Mesenchymal stem cell (in vitro differentiated cells and primary cell): Measurements from ENCODE around the gene GSK3B.

ENCODE experiments used
- DNase-seq: peaks from one replicate; pipeline ENCODE4 v3.0.0-alpha.2; 2013
- H2AFZ ChIP-seq: one replicate; pipeline ENCODE4 v1.6.1; 2013; ENCODE audit warnings: low read depth, mild to moderate bottlenecking, control low read depth, inconsistent platforms, low read length, moderate library complexity
- H2AK5ac ChIP-seq: 2 replicates; pipeline ENCODE4 v1.6.1; 2013; ENCODE audit warnings: low read length, moderate library complexity, mild to moderate bottlenecking, inconsistent platforms; ENCODE audit not compliant: severe bottlenecking
- H2BK120ac ChIP-seq: one replicate; pipeline ENCODE4 v1.6.1; 2013; ENCODE audit warnings: low read depth, mild to moderate bottlenecking, inconsistent platforms, low read length, moderate library complexity
- H2BK12ac ChIP-seq, 2 experiments: one replicate each; pipeline ENCODE4 v1.6.1; 2013; ENCODE audit warnings: inconsistent platforms in 2 of 2, low read length in 2 of 2, mild to moderate bottlenecking in 2 of 2, moderate library complexity in 2 of 2, control low read depth in 1 of 2
- H2BK15ac ChIP-seq: one replicate; pipeline ENCODE4 v1.6.1; 2013; ENCODE audit warnings: mild to moderate bottlenecking, low read depth, inconsistent platforms; ENCODE audit not compliant: poor library complexity, severe bottlenecking
- H2BK5ac ChIP-seq: 2 replicates; pipeline ENCODE4 v1.6.1; 2013; ENCODE audit warnings: low read depth, mild to moderate bottlenecking, low read length, control low read depth, inconsistent platforms; ENCODE audit not compliant: poor library complexity, severe bottlenecking
- H3K14ac ChIP-seq, 2 experiments: one replicate each; pipeline ENCODE4 v1.6.1; 2013; ENCODE audit warnings: inconsistent platforms in 2 of 2, low read length in 2 of 2, control low read depth in 1 of 2, mild to moderate bottlenecking in 1 of 2, moderate library complexity in 1 of 2
- H3K18ac ChIP-seq, 2 experiments: one replicate each; pipeline ENCODE4 v1.6.1; 2013; ENCODE audit warnings: inconsistent platforms in 2 of 2, low read length in 2 of 2, control low read depth in 1 of 2, low read depth in 1 of 2, mild to moderate bottlenecking in 1 of 2
- H3K23ac ChIP-seq, 2 experiments: one replicate each; pipeline ENCODE4 v1.6.1; 2013; ENCODE audit warnings: inconsistent platforms in 2 of 2, low read length in 2 of 2, mild to moderate bottlenecking in 2 of 2, moderate library complexity in 2 of 2, control low read depth in 1 of 2
- H3K27ac ChIP-seq: 2 replicates; pipeline ENCODE4 v1.5.1; 2013; ENCODE audit warnings: mild to moderate bottlenecking, moderate library complexity, low read length, control low read depth, inconsistent platforms; ENCODE audit not compliant: poor library complexity, severe bottlenecking
- H3K27me3 ChIP-seq, 2 experiments: 2 replicates each; pipeline versions ENCODE4 v1.6.1 to v1.7.0; 2013; ENCODE audit warnings: low read length in 2 of 2, mild to moderate bottlenecking in 2 of 2, moderate library complexity in 2 of 2, control low read depth in 1 of 2, inconsistent platforms in 1 of 2; ENCODE audit not compliant: control insufficient read depth in 1 of 2, insufficient read depth in 1 of 2
- H3K36me3 ChIP-seq, 2 experiments: 2 replicates each; pipeline versions ENCODE4 v1.6.1 to v1.7.0; 2013; ENCODE audit warnings: low read length in 2 of 2, control low read depth in 1 of 2, inconsistent platforms in 1 of 2, low read depth in 1 of 2, mild to moderate bottlenecking in 1 of 2; ENCODE audit not compliant: insufficient read depth in 2 of 2, control insufficient read depth in 1 of 2
- H3K4ac ChIP-seq, 2 experiments: one replicate each; pipeline ENCODE4 v1.6.1; 2013; ENCODE audit warnings: inconsistent platforms in 2 of 2, low read length in 2 of 2, mild to moderate bottlenecking in 2 of 2, moderate library complexity in 2 of 2, control low read depth in 1 of 2, low read depth in 1 of 2
- H3K4me1 ChIP-seq: 2 replicates; pipeline ENCODE4 v1.6.1; 2013; ENCODE audit warnings: low read depth, low read length, control low read depth; ENCODE audit not compliant: control insufficient read depth, insufficient read depth
- H3K4me2 ChIP-seq: 2 replicates; pipeline ENCODE4 v1.6.1; 2013; ENCODE audit warnings: low read length, mild to moderate bottlenecking, inconsistent platforms; ENCODE audit not compliant: poor library complexity, severe bottlenecking
- H3K4me3 ChIP-seq, 2 experiments: 2 replicates each; pipeline versions ENCODE4 v1.5.1 to v1.7.0; 2013; ENCODE audit warnings: low read length in 2 of 2, mild to moderate bottlenecking in 2 of 2, control low read depth in 1 of 2, low read depth in 1 of 2; ENCODE audit not compliant: insufficient read depth in 1 of 2
- H3K79me1 ChIP-seq: replicated peaks from 2 replicates; pipeline ENCODE4 v1.6.1; 2013; ENCODE audit warnings: mild to moderate bottlenecking, control low read depth, low read length, inconsistent platforms; ENCODE audit not compliant: poor library complexity, severe bottlenecking
- H3K9ac ChIP-seq: 2 replicates; pipeline ENCODE4 v1.7.0; 2013; ENCODE audit warnings: mild to moderate bottlenecking, low read length, moderate library complexity
- H3K9me3 ChIP-seq: 2 replicates; pipeline ENCODE4 v1.7.0; 2013; ENCODE audit warnings: mild to moderate bottlenecking, low read length; ENCODE audit not compliant: control insufficient read depth
- H4K8ac ChIP-seq: one replicate; pipeline ENCODE4 v1.6.1; 2013; ENCODE audit warnings: inconsistent platforms, mild to moderate bottlenecking, low read length, moderate library complexity
- H4K91ac ChIP-seq: one replicate; pipeline ENCODE4 v1.6.1; 2013; ENCODE audit warnings: mild to moderate bottlenecking, low read length, inconsistent platforms
- WGBS: methylation state at CpG from one replicate; pipeline ENCODE4 v1.1.7; 2013; ENCODE audit warnings: mixed read lengths; 5-methylcytosine and 5-hydroxymethylcytosine counted together

GSK3B gene

DNA sequence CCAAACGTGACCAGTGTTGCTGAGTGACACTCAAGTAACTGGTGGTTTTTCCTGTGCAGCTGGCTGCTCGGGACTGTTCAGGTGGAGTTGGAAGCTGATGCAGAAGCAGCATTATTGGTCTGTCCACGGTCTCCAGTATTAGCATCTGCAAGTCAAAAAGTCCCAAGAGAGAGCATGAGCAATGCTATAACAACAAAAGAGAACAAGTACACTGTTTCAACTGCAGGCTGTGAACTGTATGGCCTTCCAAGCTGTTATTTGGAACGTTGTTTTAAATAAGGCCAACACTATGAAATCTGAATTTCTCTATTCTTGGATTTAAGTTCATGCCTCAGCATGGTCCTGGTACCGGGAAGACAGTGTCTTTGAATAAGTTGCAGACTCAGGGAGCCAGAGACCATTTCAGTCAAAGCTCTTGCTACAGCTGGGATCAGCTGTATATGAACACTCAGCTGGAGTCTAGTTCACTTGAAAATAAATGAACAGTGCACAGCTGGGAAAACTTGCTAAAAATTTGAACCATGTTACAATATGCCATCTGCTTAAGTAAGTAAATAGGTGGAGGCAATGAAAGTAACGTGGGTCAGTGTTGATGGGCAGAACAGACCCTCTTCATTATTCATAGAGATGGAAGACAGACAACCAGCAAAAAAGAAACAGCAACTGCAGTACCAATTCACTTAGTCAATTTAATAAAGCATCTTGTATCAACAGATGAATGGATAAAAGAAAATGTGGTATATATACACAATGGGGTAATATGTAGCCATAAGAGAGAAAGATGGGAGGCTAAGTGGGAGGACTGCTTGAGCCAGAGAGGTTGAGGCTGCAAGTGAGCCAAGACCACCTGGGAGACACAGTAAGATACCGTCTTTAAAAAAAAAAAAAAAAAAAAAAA, 267.3 kb downstream of the GSK3B start:
- no peak overlapping the region for H3K4me2 ChIP-seq
- H3K18ac ChIP-seq = no peak overlapping the region
- peaks cover 19% of the 10 kb centered on the region for H3K79me1 ChIP-seq
- peaks cover 9 to 38% of the 10 kb centered on the region in 2 experiments for H3K36me3 ChIP-seq
- no peaks in the 10 kb centered on the region for H3K27me3 ChIP-seq
- no peak overlapping the region for H2BK12ac ChIP-seq
- no peak overlapping the region for H2BK5ac ChIP-seq
- H2BK15ac ChIP-seq = no peak overlapping the region
- DNase-seq = no peak
- no peaks in the 10 kb centered on the region for H3K4me1 ChIP-seq
- no peak overlapping the region for H2AFZ ChIP-seq
- H2BK120ac ChIP-seq = no peak overlapping the region
- WGBS = 93% methylated on average over 6 of the region's 7 CpGs
- no peak overlapping the region for H3K9ac ChIP-seq
- H3K4me3 ChIP-seq = no peak overlapping the region
- H3K9me3 ChIP-seq = no peaks in the 10 kb centered on the region
- H3K4ac ChIP-seq = no peak overlapping the region
- no peak overlapping the region for H3K27ac ChIP-seq
- no peak overlapping the region for H3K23ac ChIP-seq
- no peak overlapping the region for H4K8ac ChIP-seq
- H4K91ac ChIP-seq = no peak overlapping the region
- no peak overlapping the region for H3K14ac ChIP-seq
- H2AK5ac ChIP-seq = no peak overlapping the region

DNA sequence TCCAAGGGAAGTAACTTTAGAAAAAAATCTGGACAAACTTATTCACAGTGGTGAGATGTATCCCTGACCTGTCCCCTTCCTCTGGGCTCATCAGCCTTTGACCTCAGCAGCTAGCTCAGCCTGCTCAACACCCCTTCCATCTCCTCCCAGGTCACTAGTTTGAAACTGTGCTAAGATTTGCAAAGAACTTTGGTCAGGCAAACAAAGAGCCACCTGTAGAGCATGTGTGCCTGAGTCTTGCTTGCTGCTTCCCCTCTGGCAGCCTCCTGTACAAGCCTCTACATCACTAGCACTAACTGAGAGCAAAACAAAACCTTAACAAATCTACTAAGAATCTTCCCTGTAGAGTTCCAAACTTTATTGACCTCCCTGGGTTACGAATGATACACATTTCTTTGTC, 268.4 kb downstream of the GSK3B start:
- WGBS = 95% methylated on average over 1 of the region's 1 CpG
- no peak overlapping the region for H2BK5ac ChIP-seq

DNA sequence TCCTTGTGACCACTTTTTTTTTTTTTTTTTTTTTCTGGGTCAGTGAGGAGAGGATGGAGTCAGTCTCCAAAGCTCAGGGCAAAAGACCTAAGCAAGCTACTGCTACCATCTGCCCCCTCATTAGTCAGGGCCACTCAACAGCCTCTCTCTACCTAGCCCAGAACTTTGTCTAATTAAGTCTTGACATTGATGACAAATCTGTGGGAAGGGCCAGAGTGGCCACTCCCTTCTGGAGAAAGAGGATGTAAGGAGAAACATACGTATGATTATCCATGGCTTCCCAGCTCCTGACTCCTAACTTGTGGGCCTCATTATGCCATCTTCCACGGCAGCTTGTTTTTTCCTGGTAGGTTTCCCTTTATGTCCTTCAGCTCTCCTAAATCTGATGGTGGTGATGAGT, 274.4 kb downstream of the GSK3B start:
- peaks cover 7 to 15% of the 10 kb centered on the region in 2 experiments for H3K27me3 ChIP-seq
- 67% methylated on average over 1 of the region's 2 CpGs for WGBS
- DNase-seq = peak; percentile 12

More for the DNA sequence above, 268.4 kb downstream of the GSK3B start:
- Histone ChIP-seq H2AK5ac (no peak overlapping the region), H2BK12ac (no peak overlapping the region), H3K27me3 (no peaks in the 10 kb centered on the region), H2AFZ (no peak overlapping the region), H3K4ac (no peak overlapping the region), H2BK120ac (no peak overlapping the region), H3K4me3 (no peak overlapping the region), H3K23ac (no peak overlapping the region), H3K4me1 (no peaks in the 10 kb centered on the region), H3K14ac (no peak overlapping the region), H2BK15ac (no peak overlapping the region), H4K8ac (no peak overlapping the region), H3K9ac (no peak overlapping the region), H3K79me1 (peaks cover 19% of the 10 kb centered on the region), H3K4me2 (no peak overlapping the region), H4K91ac (no peak overlapping the region), H3K36me3 (peaks cover 9 to 35% of the 10 kb centered on the region in 2 experiments), H3K18ac (no peak overlapping the region), H3K9me3 (no peaks in the 10 kb centered on the region), H3K27ac (no peak overlapping the region)
- no peak for DNase-seq

DNA sequence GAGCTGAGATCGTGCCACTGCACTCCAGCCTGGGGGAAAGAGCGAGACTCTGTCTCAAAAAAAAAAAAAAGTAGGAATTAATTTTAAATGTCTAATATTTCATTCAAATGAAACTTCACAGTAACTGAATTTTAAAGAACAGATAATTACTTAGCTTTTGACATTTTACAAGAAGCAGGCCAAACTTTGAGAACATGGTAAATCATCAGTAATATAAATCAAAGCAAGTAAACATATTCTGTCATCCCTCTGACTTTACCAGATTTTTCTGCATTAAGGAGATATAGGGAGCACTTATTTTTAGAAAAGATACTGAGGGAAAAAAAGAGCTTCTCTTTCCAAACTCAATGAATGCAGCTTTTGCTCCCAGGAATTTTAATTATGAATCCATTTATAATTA, 275.3 kb downstream of the GSK3B start:
- H2AK5ac ChIP-seq = no peak overlapping the region
- no peak overlapping the region for H2BK15ac ChIP-seq
- no peak overlapping the region for H3K4ac ChIP-seq
- peaks cover 7 to 24% of the 10 kb centered on the region in 2 experiments for H3K27me3 ChIP-seq
- no peak overlapping the region for H3K4me2 ChIP-seq
- H2BK5ac ChIP-seq = no peak overlapping the region
- H4K8ac ChIP-seq = no peak overlapping the region
- H3K79me1 ChIP-seq = no peaks in the 10 kb centered on the region
- H3K4me1 ChIP-seq = no peaks in the 10 kb centered on the region
- no peak overlapping the region for H2AFZ ChIP-seq
- no peak overlapping the region for H2BK120ac ChIP-seq
- no peak overlapping the region for H4K91ac ChIP-seq
- H3K23ac ChIP-seq = no peak overlapping the region
- H3K4me3 ChIP-seq = no peak overlapping the region
- H3K9me3 ChIP-seq = no peaks in the 10 kb centered on the region
- WGBS = no CpG with 5 or more reads among the region's 2 CpGs
- no peak overlapping the region for H3K9ac ChIP-seq
- H3K36me3 ChIP-seq = peaks cover 0 to 3% of the 10 kb centered on the region in 2 experiments
- peak; percentile 16 for DNase-seq
- H3K14ac ChIP-seq = no peak overlapping the region
- no peak overlapping the region for H3K27ac ChIP-seq
- no peak overlapping the region for H3K18ac ChIP-seq
- H2BK12ac ChIP-seq = no peak overlapping the region

More for the DNA sequence above, 274.4 kb downstream of the GSK3B start:
- Histone ChIP-seq H3K36me3 (peaks cover 2 to 9% of the 10 kb centered on the region in 2 experiments), H2AFZ (no peak overlapping the region), H3K9me3 (no peaks in the 10 kb centered on the region), H2BK15ac (no peak overlapping the region), H2BK120ac (no peak overlapping the region), H3K18ac (no peak overlapping the region), H3K4me2 (no peak overlapping the region), H3K9ac (no peak overlapping the region), H3K4me1 (no peaks in the 10 kb centered on the region), H3K79me1 (peaks cover 2% of the 10 kb centered on the region), H3K23ac (no peak overlapping the region), H3K14ac (no peak overlapping the region), H2BK5ac (no peak overlapping the region), H2AK5ac (no peak overlapping the region), H4K91ac (no peak overlapping the region), H3K4ac (no peak overlapping the region), H3K27ac (no peak overlapping the region), H2BK12ac (no peak overlapping the region), H3K4me3 (no peak overlapping the region), H4K8ac (no peak overlapping the region)
